Endothelial cell of umbilical vein (primary cell): ENCODE data around the gene EGR1. TPM values are rescaled to one million over a fixed set of nuclear protein-coding genes. Genes with fewer than 3 reads are reported as not detected.

Experiments used
- BruUV-seq: library from RNA; stranded (reverse); fragments of 400-500 nt; replicated peaks from 2 replicates; lab custom pipeline; 2021; lab: Mats Ljungman, UMichigan
- CTCF ChIA-PET: fragments of 300-600, 350-600 bp; sonication (Branson Sonifier 250); formaldehyde crosslinking; loops from one replicate; lab custom pipeline; 2021; ENCODE audit warnings: antibody characterized with exemption, inconsistent platforms; lab: Charles Lee
- POLR2A ChIA-PET: fragments of 300-600, 350-600 bp; sonication (Branson Sonifier 250); formaldehyde crosslinking; loops from one replicate; lab custom pipeline; 2021; ENCODE audit warnings: antibody characterized with exemption, inconsistent platforms; lab: Charles Lee
- DNase-seq: peaks from one replicate; pipeline ENCODE4 v3.0.0-alpha.2; 2011; ENCODE audit warnings: low read depth, low spot score
- FAIRE-seq: peaks from 2 replicates; lab custom pipeline; 2011; peaks lifted over from hg19 to GRCh38; lab: Jason Lieb, UNC
- H2AFZ ChIP-seq: 2 replicates; pipeline ENCODE4 v1.6.0; 2012; ENCODE audit warnings: low read depth, low read length, control low read depth, inconsistent platforms
- H3K27ac ChIP-seq: 2 replicates; pipeline ENCODE4 v1.5.1; 2011; ENCODE audit warnings: low read depth, mild to moderate bottlenecking, control low read depth, low read length, moderate library complexity; ENCODE audit not compliant: insufficient read depth
- H3K27me3 ChIP-seq, 2 experiments: 2 replicates each; pipeline versions ENCODE4 v1.6.0 to v1.6.1; 2011; ENCODE audit warnings: low read length in 2 of 2, mixed read lengths in 1 of 2; ENCODE audit not compliant: control insufficient read depth in 2 of 2, insufficient read depth in 2 of 2
- H3K36me3 ChIP-seq, 2 experiments: 2 replicates in 1 of 2; 3 replicates in 1 of 2; pipeline ENCODE4 v1.5.1; 2011; ENCODE audit warnings: low read length in 2 of 2, mild to moderate bottlenecking in 1 of 2, moderate library complexity in 1 of 2; ENCODE audit not compliant: control insufficient read depth in 2 of 2, insufficient read depth in 2 of 2; ENCODE audit errors: extremely low read depth in 1 of 2
- H3K4me1 ChIP-seq: 3 replicates; pipeline ENCODE4 v1.5.1; 2011; ENCODE audit warnings: mild to moderate bottlenecking, low read length; ENCODE audit not compliant: control insufficient read depth, insufficient read depth; ENCODE audit errors: extremely low read depth
- H3K4me2 ChIP-seq: 2 replicates; pipeline ENCODE4 v1.6.1; 2011; ENCODE audit warnings: low read length, control low read depth, mixed read lengths; ENCODE audit not compliant: insufficient read depth
- H3K4me3 ChIP-seq, 3 experiments: fragments of 200-600 bp in 1 of 3; sonication (generic), shearing (Covaris generic) in 1 of 3; replicated peaks in 1 of 3; 2 replicates each; pipeline ENCODE4 v1.5.1; 2011 to 2016; ENCODE audit warnings: control low read depth in 3 of 3, low read length in 3 of 3, mild to moderate bottlenecking in 2 of 3, inconsistent platforms in 1 of 3, low read depth in 1 of 3, moderate library complexity in 1 of 3; ENCODE audit not compliant: insufficient read depth in 1 of 3
- H3K79me2 ChIP-seq: 2 replicates; pipeline ENCODE4 v1.6.0; 2012; ENCODE audit warnings: low read length, inconsistent platforms; ENCODE audit not compliant: control insufficient read depth, insufficient read depth
- H3K9ac ChIP-seq: replicated peaks from 2 replicates; pipeline ENCODE3; 2011; ENCODE audit warnings: low read length, control low read depth; ENCODE audit not compliant: insufficient read depth; ENCODE audit errors: extremely low read depth
- H3K9me1 ChIP-seq: replicated peaks from 3 replicates; pipeline ENCODE4 v1.6.0; 2011; ENCODE audit warnings: mild to moderate bottlenecking, low read length; ENCODE audit not compliant: control insufficient read depth, insufficient read depth; ENCODE audit errors: extremely low read depth
- H3K9me3 ChIP-seq: replicated peaks from 2 replicates; pipeline ENCODE4 v1.5.1; 2012; ENCODE audit warnings: low read length, inconsistent platforms; ENCODE audit not compliant: control insufficient read depth, insufficient read depth
- H4K20me1 ChIP-seq: replicated peaks from 2 replicates; pipeline ENCODE3; 2011; ENCODE audit warnings: mild to moderate bottlenecking, low read length; ENCODE audit not compliant: control insufficient read depth, insufficient read depth; ENCODE audit errors: extremely low read depth
- CTCF ChIP-seq, 2 donors: IDR thresholded peaks; 1 replicate in 1 of 2; 2 replicates in 1 of 2; pipeline ENCODE4 v1.5.1; 2011; ENCODE audit warnings: low read length in 2 of 2, mild to moderate bottlenecking in 2 of 2, moderate library complexity in 2 of 2, control low read depth in 1 of 2, inconsistent platforms in 1 of 2, low read depth in 1 of 2; ENCODE audit not compliant: insufficient read depth in 1 of 2; ENCODE audit errors: extremely low read depth in 1 of 2
- EZH2 ChIP-seq: IDR thresholded peaks from 2 replicates; pipeline ENCODE4 v1.6.1; 2012; ENCODE audit warnings: borderline replicate concordance, low read depth, mild to moderate bottlenecking, moderate library complexity, low read length, inconsistent platforms; ENCODE audit not compliant: severe bottlenecking
- FOS ChIP-seq: IDR thresholded peaks from 2 replicates; pipeline ENCODE4 v1.6.1; 2011; ENCODE audit warnings: mild to moderate bottlenecking, low read length, moderate library complexity, borderline replicate concordance; ENCODE audit not compliant: insufficient read depth
- GATA2 ChIP-seq: IDR thresholded peaks from 2 replicates; pipeline ENCODE4 v1.7.0; 2011; ENCODE audit warnings: low read depth, mild to moderate bottlenecking, moderate library complexity, mixed read lengths, low read length; ENCODE audit not compliant: insufficient read length, insufficient read depth
- JUN ChIP-seq: IDR thresholded peaks from 2 replicates; pipeline ENCODE4 v1.6.1; 2011; ENCODE audit warnings: borderline replicate concordance, low read depth; ENCODE audit not compliant: insufficient read length, insufficient read depth
- MAX ChIP-seq: IDR thresholded peaks from 2 replicates; pipeline ENCODE4 v1.6.1; 2011; ENCODE audit not compliant: insufficient read depth, insufficient read length
- MYC ChIP-seq: IDR thresholded peaks from one replicate; pipeline ENCODE4 v1.6.1; 2011; ENCODE audit warnings: mild to moderate bottlenecking, low read depth, low read length
- POLR2A ChIP-seq: IDR thresholded peaks from 2 replicates; pipeline ENCODE4 v1.6.1; 2012; ENCODE audit warnings: low read depth, mild to moderate bottlenecking, control low read depth, low read length
- POLR2AphosphoS5 ChIP-seq: IDR thresholded peaks from 2 replicates; pipeline ENCODE4 v1.6.1; 2012; ENCODE audit warnings: low read depth, mild to moderate bottlenecking, control low read depth, low read length, moderate library complexity; ENCODE audit not compliant: insufficient read depth
- dilution Hi-C: fragments of 300-500 bp; cut with MboI; formaldehyde crosslinking; loops from one replicate; pipeline ENCODE4 v1.15.0; 2019; ENCODE audit warnings: low sequenced_read_pairs; ENCODE audit not compliant: extremely low pct_ligation_motif_present
- intact Hi-C: fragments of 100-400 bp; cut with micrococcal nuclease; formaldehyde crosslinking; loops from one replicate; pipeline ENCODE4 v1.10.0; 2022
- polyA plus RNA-seq, 4 experiments: library from polyadenylated mRNA; depleted of rRNA in 3 of 4; stranded (reverse) in 3 of 4; unstranded in 1 of 4; fragments of >200 nt; gene quantifications; 2 replicates each; pipeline versions ENCODE4 v1.2.1 to v1.2.3, GENCODE V29; 2011 to 2012; ENCODE audit warnings: missing spikeins in 1 of 4
- total RNA-seq: library from RNA; stranded (reverse); gene quantifications from 2 replicates; pipeline ENCODE4 v1.2.3, GENCODE V29; 2021

Gene EGR1
- total and polyA plus RNA-seq, 2 donors (not counting 3 experiments of a cell fraction or from before 2014, with no cell fraction given) = 5.5 to 6.5 TPM

- intact Hi-C loops = loop anchor here (1.0 kb wide), 3 partner anchors 15 to 99 kb away; no protein-coding TSS in a partner anchor
- Histone ChIP-seq H3K79me2 (no peaks in the 10 kb centered on the region), H3K27ac (no peak overlapping the region), H3K9ac (no peak overlapping the region), H3K4me3 (no peak overlapping the region), H3K9me3 (no peaks in the 10 kb centered on the region), H2AFZ (peak overlapping the region; percentile 84), H3K4me1 (no peaks in the 10 kb centered on the region), H3K36me3 (no peaks in the 10 kb centered on the region), H3K27me3 (no peaks in the 10 kb centered on the region), H3K9me1 (no peaks in the 10 kb centered on the region), H4K20me1 (no peaks in the 10 kb centered on the region), H3K4me2 (no peak overlapping the region)
- POLR2A ChIA-PET = no interaction called here
- TF ChIP-seq FOS (no peak), CTCF (IDR thresholded peaks at IDR 0.05; ENCODE audit: extremely low read depth in 1 of 2, insufficient read depth in 1 of 2, low read depth in 1 of 2, low read length in 2 of 2) (peak; percentile 95 to 98)
- CTCF ChIA-PET = interaction anchor here (0.8 to 9.4 kb wide), 16 partner anchors 8 to 98 kb away, joined by 3 to 207 read pairs (median 4); partner anchors contain the start of genes EGR1 and REEP2
- no TSS peak for BruUV-seq
- DNase-seq (peak; percentile 80), FAIRE-seq (peak; percentile 96)
- dilution Hi-C loops = no loop called here
Measured at GRCh38 chr5:138449501-138450239, 15.6 kb upstream of the EGR1 start.

- dilution Hi-C loops = no loop called here
- H3K9me1 ChIP-seq = no peaks in the 10 kb centered on the region
- no peaks in the 10 kb centered on the region for H4K20me1 ChIP-seq
- H3K4me1 ChIP-seq = no peaks in the 10 kb centered on the region
- H3K9me3 ChIP-seq = no peaks in the 10 kb centered on the region
- no peak overlapping the region for H3K4me3 ChIP-seq
- no peak for FAIRE-seq
- H2AFZ ChIP-seq = no peak overlapping the region
- TF ChIP-seq MAX (no peak), POLR2A (no peak), GATA2 (no peak), FOS (no peak), POLR2AphosphoS5 (no peak), EZH2 (no peak), JUN (no peak), MYC (no peak), CTCF (IDR thresholded peaks at IDR 0.05; ENCODE audit: extremely low read depth in 1 of 2, insufficient read depth in 1 of 2, low read depth in 1 of 2, low read length in 2 of 2) (no peak)
- POLR2A ChIA-PET = no interaction called here
- no peak for DNase-seq
- H3K27ac ChIP-seq = no peak overlapping the region
- H3K79me2 ChIP-seq = no peaks in the 10 kb centered on the region
- CTCF ChIA-PET = interaction anchor here (0.6 to 9.4 kb wide), 9 partner anchors 11 to 954 kb away, joined by 3 to 207 read pairs (median 6); partner anchors contain the start of gene EGR1
- H3K9ac ChIP-seq = no peak overlapping the region
- H3K36me3 ChIP-seq = no peaks in the 10 kb centered on the region
- no peak overlapping the region for H3K4me2 ChIP-seq
- H3K27me3 ChIP-seq = no peaks in the 10 kb centered on the region
- no TSS peak for BruUV-seq
- intact Hi-C loops = loop anchor here (1.0 kb wide), 3 partner anchors 13 to 97 kb away; no protein-coding TSS in a partner anchor
Measured at GRCh38 chr5:138450971-138451370, 14.3 kb upstream of the EGR1 start.
